ENCODE results near the gene UBE2O.

The UBE2O gene

GRCh38 chr17:76417499-76418143, 35.3 kb downstream of the UBE2O start (continued):
- TF ChIP-seq PRDM10 (tag by site-specific recombination; IDR thresholded peaks at IDR 0.05) = peak; percentile 31; the same call in 1 of the 2 replicates
- TF ChIP-seq KLF10 (tag by site-specific recombination; IDR thresholded peaks at IDR 0.05) = peak; percentile 59
- TF ChIP-seq ZNF621 (tag by site-specific recombination; IDR thresholded peaks at IDR 0.05) = no peak
- no peak for TF ChIP-seq ZFP37 (tag by site-specific recombination; IDR thresholded peaks at IDR 0.05)

GRCh38 chr17:76416899-76417298, 36.1 kb downstream of the UBE2O start:
- H3K36me3 ChIP-seq (ENCODE audit: control insufficient read depth in 2 of 2, insufficient read depth in 1 of 2, low read length in 2 of 2) = peaks cover 3 to 26% of the 10 kb centered on the region in 2 experiments
- no peak for TF ChIP-seq KLF7 (tag by site-specific recombination; IDR thresholded peaks at IDR 0.05; ENCODE audit: borderline replicate concordance)
- peak; percentile 70 for TF ChIP-seq ZIC2 (tag by site-specific recombination; IDR thresholded peaks at IDR 0.05)
- no peak for TF ChIP-seq GLIS2 (tag by site-specific recombination; IDR thresholded peaks at IDR 0.05)
- TF ChIP-seq ZBTB21 (tag by site-specific recombination; IDR thresholded peaks at IDR 0.05) = no peak
- H3K4me3 ChIP-seq (ENCODE audit: low read depth, low read length) = no peak overlapping the region
- no peak overlapping the region for H3K27ac ChIP-seq (ENCODE audit: extremely low read depth, low read depth, low read length)
- H3K4me1 ChIP-seq (ENCODE audit: control insufficient read depth, insufficient read depth, low read length) = peaks cover 27% of the 10 kb centered on the region
- POLR2A ChIA-PET = interaction anchor here (1.0 to 1.3 kb wide), 2 partner anchors 35 to 637 kb away, joined by 3 read pairs; no protein-coding TSS in a partner anchor
- no peaks in the 10 kb centered on the region for H3K9me3 ChIP-seq (ENCODE audit: control insufficient read depth, insufficient read depth, low read depth, low read length)
- CTCF ChIA-PET = interaction anchor here (0.5 to 2.2 kb wide), 14 partner anchors 8 to 690 kb away, joined by 3 to 19 read pairs (median 3); no protein-coding TSS in a partner anchor

- Histone ChIP-seq H3K9me3 (ENCODE audit: control insufficient read depth, insufficient read depth, low read depth, low read length) (no peaks in the 10 kb centered on the region), H3K4me3 (ENCODE audit: low read depth, low read length) (no peak overlapping the region), H3K36me3 (ENCODE audit: control insufficient read depth in 2 of 2, insufficient read depth in 1 of 2, low read length in 2 of 2) (peaks cover 3 to 25% of the 10 kb centered on the region in 2 experiments), H3K27ac (ENCODE audit: extremely low read depth, low read depth, low read length) (no peak overlapping the region), H3K4me1 (ENCODE audit: control insufficient read depth, insufficient read depth, low read length) (peaks cover 27% of the 10 kb centered on the region)
- CTCF ChIA-PET = interaction anchor here (0.6 to 2.2 kb wide), 12 partner anchors 8 to 113 kb away, joined by 3 to 19 read pairs (median 3); no protein-coding TSS in a partner anchor
- POLR2A ChIA-PET = no interaction called here
- TF ChIP-seq ZNF391 (tag by site-specific recombination; IDR thresholded peaks at IDR 0.05; ENCODE audit: borderline replicate concordance, low read depth) (no peak), ZNF658 (tag by site-specific recombination; IDR thresholded peaks at IDR 0.05) (no peak), ZNF510 (tag by site-specific recombination; IDR thresholded peaks at IDR 0.05; ENCODE audit: insufficient replicate concordance) (no peak), ZNF692 (tag by site-specific recombination; IDR thresholded peaks at IDR 0.05) (no peak), ZNF16 (tag by site-specific recombination; IDR thresholded peaks at IDR 0.05; ENCODE audit: low read depth) (no peak), SALL2 (tag by site-specific recombination; IDR thresholded peaks at IDR 0.05; ENCODE audit: borderline replicate concordance) (no peak), ZNF791 (tag by site-specific recombination; IDR thresholded peaks at IDR 0.05) (no peak), ZNF26 (tag by site-specific recombination; IDR thresholded peaks at IDR 0.05) (no peak), ZFP3 (tag by site-specific recombination; IDR thresholded peaks at IDR 0.05; ENCODE audit: low read depth) (no peak), ZBTB48 (tag by site-specific recombination; IDR thresholded peaks at IDR 0.05) (no peak), ZNF214 (tag by site-specific recombination; IDR thresholded peaks at IDR 0.05; ENCODE audit: borderline replicate concordance) (no peak), ZNF433 (tag by site-specific recombination; IDR thresholded peaks at IDR 0.05; ENCODE audit: low read depth) (no peak), ZSCAN30 (tag by site-specific recombination; IDR thresholded peaks at IDR 0.05) (no peak), PRDM4 (tag by site-specific recombination; IDR thresholded peaks at IDR 0.05) (no peak), BCL11A (tag by site-specific recombination; IDR thresholded peaks at IDR 0.05; ENCODE audit: low read depth) (no peak), OVOL3 (tag by site-specific recombination; IDR thresholded peaks at IDR 0.05) (no peak)
Measured at GRCh38 chr17:76416457-76416856, 36.5 kb downstream of the UBE2O start.
